ENCODE measurements around the gene ZNF724. TPM values are rescaled to one million over a fixed set of nuclear protein-coding genes. Genes with fewer than 3 reads are reported as not detected.

ZNF724 gene
- total RNA-seq, 2 donors from 2014 or later: 49.8 to 62.1 TPM

DNA sequence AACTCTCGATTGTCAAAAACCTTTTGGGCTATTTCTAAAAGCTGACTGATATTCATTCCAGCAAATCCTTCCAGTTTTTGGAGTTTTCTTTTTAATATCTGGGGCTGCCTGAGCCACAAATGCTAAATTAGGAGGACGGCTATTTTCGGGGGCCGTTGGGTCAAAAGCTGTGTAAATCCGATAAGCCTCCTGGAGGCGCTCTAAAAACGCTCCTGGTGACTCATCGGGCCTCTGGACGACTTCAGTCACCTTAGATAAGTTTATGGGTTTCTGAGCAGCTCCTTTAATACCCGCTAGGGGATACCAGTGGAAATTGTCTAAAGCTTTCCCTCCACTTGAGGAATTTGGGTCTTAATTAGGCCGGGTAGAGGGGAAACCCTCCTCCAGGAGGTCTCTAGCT lies 66.9 kb downstream of the ZNF724 start:
- H3K4me3 Mint-ChIP-seq: no peak overlapping the region
- Histone ChIP-seq H3K9me3 (ENCODE audit: control insufficient read depth, low read length) (peaks cover 92% of the 10 kb centered on the region), H3K27ac (ENCODE audit: low read depth, low read length) (no peak overlapping the region), H3K27me3 (ENCODE audit: control insufficient read depth, insufficient read depth, low read length, poor library complexity, severe bottlenecking) (no peaks in the 10 kb centered on the region), H3K4me1 (ENCODE audit: control insufficient read depth, insufficient read depth, low read length) (no peaks in the 10 kb centered on the region), H3K9ac (ENCODE audit: extremely low read depth, low read length, poor library complexity, severe bottlenecking) (no peak overlapping the region), H3K36me3 (ENCODE audit: control insufficient read depth, insufficient read depth, low read length) (peaks cover 12% of the 10 kb centered on the region), H3K4me3 (ENCODE audit: low read length) (peak overlapping the region; percentile 79)
- H3K36me3 Mint-ChIP-seq (ENCODE audit: low read depth): peaks cover 27% of the 10 kb centered on the region
- TF ChIP-seq, protein P1, sequence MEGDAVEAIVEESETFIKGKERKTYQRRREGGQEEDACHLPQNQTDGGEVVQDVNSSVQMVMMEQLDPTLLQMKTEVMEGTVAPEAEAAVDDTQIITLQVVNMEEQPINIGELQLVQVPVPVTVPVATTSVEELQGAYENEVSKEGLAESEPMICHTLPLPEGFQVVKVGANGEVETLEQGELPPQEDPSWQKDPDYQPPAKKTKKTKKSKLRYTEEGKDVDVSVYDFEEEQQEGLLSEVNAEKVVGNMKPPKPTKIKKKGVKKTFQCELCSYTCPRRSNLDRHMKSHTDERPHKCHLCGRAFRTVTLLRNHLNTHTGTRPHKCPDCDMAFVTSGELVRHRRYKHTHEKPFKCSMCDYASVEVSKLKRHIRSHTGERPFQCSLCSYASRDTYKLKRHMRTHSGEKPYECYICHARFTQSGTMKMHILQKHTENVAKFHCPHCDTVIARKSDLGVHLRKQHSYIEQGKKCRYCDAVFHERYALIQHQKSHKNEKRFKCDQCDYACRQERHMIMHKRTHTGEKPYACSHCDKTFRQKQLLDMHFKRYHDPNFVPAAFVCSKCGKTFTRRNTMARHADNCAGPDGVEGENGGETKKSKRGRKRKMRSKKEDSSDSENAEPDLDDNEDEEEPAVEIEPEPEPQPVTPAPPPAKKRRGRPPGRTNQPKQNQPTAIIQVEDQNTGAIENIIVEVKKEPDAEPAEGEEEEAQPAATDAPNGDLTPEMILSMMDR (conservative IDR thresholded peaks at IDR 0.05): no peak
- H3K27ac Mint-ChIP-seq: no peak overlapping the region
- H3K9me3 Mint-ChIP-seq: peaks cover 97% of the 10 kb centered on the region
- 86 to 88% methylated on average over 9 to 11 of the region's 11 CpGs for WGBS, 2 experiments (ENCODE audit: insufficient coverage in 1 of 2, insufficient read length in 1 of 2)
- no peak for DNase-seq
- H3K27me3 Mint-ChIP-seq (ENCODE audit: insufficient read depth): no peaks in the 10 kb centered on the region
- H3K4me1 Mint-ChIP-seq: peaks cover 10% of the 10 kb centered on the region

Other genes with a start within 250 kb of the ZNF724 start
- not detected for gene ZNF728, start 247.2 kb downstream of the ZNF724 start, total RNA-seq
- 10 to 100 TPM; 40.3 to 83.9 TPM for gene ZNF730, start 133.4 kb downstream of the ZNF724 start, total RNA-seq
- gene ZNF91, start 145.1 kb upstream of the ZNF724 start, total RNA-seq: 10 to 100 TPM; 66.9 to 75.4 TPM